Transverse colon (tissue), 4 donors: ENCODE results near the gene EPHA5. TPM values are rescaled to one million over a fixed set of nuclear protein-coding genes. Genes with fewer than 3 reads are reported as not detected.

Source experiments
- DNase-seq: peaks from one replicate; pipeline ENCODE4 v3.0.0-alpha.2; 2019
- H3K27ac ChIP-seq, 4 donors: fragments of 200-600 bp; sonication (generic); 2 replicates each; pipeline ENCODE4 v1.5.1; 2016 to 2018; ENCODE audit warnings: inconsistent platforms in 4 of 4
- H3K27me3 ChIP-seq: fragments of 200-600 bp; sonication (generic); 2 replicates; pipeline ENCODE4 v1.5.1; 2017; ENCODE audit warnings: inconsistent platforms
- H3K36me3 ChIP-seq, 4 donors: fragments of 200-600 bp; sonication (generic); 2 replicates each; pipeline ENCODE4 v1.5.1; 2017 to 2019; ENCODE audit warnings: inconsistent platforms in 4 of 4
- H3K4me1 ChIP-seq, 4 donors: fragments of 200-600 bp; sonication (generic); 2 replicates each; pipeline ENCODE4 v1.5.1; 2017 to 2020; ENCODE audit warnings: inconsistent platforms in 4 of 4
- H3K4me3 ChIP-seq, 4 donors: fragments of 200-600 bp; sonication (generic); 1 replicate in 1 of 4; 2 replicates in 3 of 4; pipeline versions ENCODE4 v1.5.1 to v1.6.1; 2017 to 2019; ENCODE audit warnings: inconsistent platforms in 4 of 4
- H3K9me3 ChIP-seq, 2 donors: fragments of 200-600 bp; sonication (generic); 2 replicates each; pipeline ENCODE4 v1.5.1; 2017 to 2019; ENCODE audit warnings: inconsistent platforms in 2 of 2
- EP300 ChIP-seq: sonication (generic); formaldehyde crosslinking; IDR thresholded peaks from one replicate; pipeline ENCODE4 v1.6.1; 2017; ENCODE audit warnings: antibody characterized with exemption, low read depth
- POLR2A ChIP-seq: fragments of 450-650 bp; IDR thresholded peaks from one replicate; pipeline ENCODE4 v1.6.1; 2016; ENCODE audit warnings: antibody characterized with exemption, mild to moderate bottlenecking, moderate library complexity
- POLR2AphosphoS5 ChIP-seq, 3 donors: sonication (generic); formaldehyde crosslinking; IDR thresholded peaks; one replicate each; pipeline ENCODE4 v1.6.1; 2016; ENCODE audit warnings: antibody characterized with exemption in 3 of 3
- whole genome bisulfite sequencing, 2 donors: methylation state at CpG; one replicate each; pipeline ENCODE4 v1.1.5; 2018; ENCODE audit warnings: low coverage in 1 of 2; 5-methylcytosine and 5-hydroxymethylcytosine counted together
- in situ Hi-C, 4 donors: fragments of 200-750 bp; cut with MboI; loops; one replicate each; pipeline versions ENCODE4 v1.15.0 to v1.15.1; 2017; ENCODE audit warnings: low sequenced_read_pairs in 3 of 4, low pct_ligation_motif_present in 1 of 4, low pct_unique_long_range_greater_than_20kb in 1 of 4
- intact Hi-C: fragments of 100-400 bp; cut with DNase I; formaldehyde crosslinking; loops from one replicate; pipeline ENCODE4 v1.15.1; 2023; ENCODE audit warnings: low total_unique reads
- total RNA-seq, 4 donors: library from RNA; depleted of rRNA; stranded (reverse); fragments of >200 nt; gene quantifications; one replicate each; pipeline ENCODE4 v1.1.0, GENCODE V29; 2016
- TF ChIP-seq, protein P1 (sequence below), 5 experiments: fragments of 200-600 bp in 3 of 5; fragments of 450-650 bp in 2 of 5; sonication (generic) in 3 of 5; IDR thresholded peaks; 1 replicate in 2 of 5; 2 replicates in 3 of 5; pipeline ENCODE4 v1.5.1; 2016 to 2017; ENCODE audit warnings: antibody characterized with exemption in 5 of 5, inconsistent platforms in 3 of 5, mild to moderate bottlenecking in 2 of 5, moderate library complexity in 1 of 5

The EPHA5 gene
- total RNA-seq, 4 donors from 2014 or later: 0.14 to 0.60 (median 0.32) TPM; not detected in 1

DNA sequence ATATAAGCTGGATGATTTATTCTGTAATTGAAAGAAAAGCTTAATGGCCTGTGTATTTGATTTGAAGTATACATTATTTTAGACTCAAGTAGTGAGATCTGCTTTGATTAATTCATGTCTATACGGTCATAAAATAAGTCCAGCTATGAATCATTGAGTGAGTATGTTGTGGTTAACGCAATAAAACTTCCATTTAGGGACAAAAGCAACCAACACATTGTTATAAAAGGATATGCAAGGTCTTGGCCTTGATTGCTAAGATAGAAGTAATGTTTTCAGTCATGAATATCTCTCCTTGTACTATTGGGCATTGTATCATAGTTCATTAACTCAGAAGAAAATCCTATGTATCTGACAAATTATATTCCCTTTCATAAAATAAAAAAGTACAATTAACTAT, 162.1 kb downstream of the EPHA5 start:
- intact Hi-C loops: no loop called here
- Histone ChIP-seq H3K4me1 (no peaks in the 10 kb centered on the region), H3K27ac (no peak overlapping the region), H3K4me3 (no peak overlapping the region), H3K27me3 (no peaks in the 10 kb centered on the region), H3K9me3 (no peaks in the 10 kb centered on the region), H3K36me3 (no peaks in the 10 kb centered on the region)
- in situ Hi-C loops: no loop called here
- no peak for DNase-seq
- 44 to 48% methylated on average over 2 of the region's 2 CpGs for WGBS, 2 donors
- no peak for TF ChIP-seq POLR2A
- no peak for TF ChIP-seq POLR2AphosphoS5 (IDR thresholded peaks at IDR 0.05)
- TF ChIP-seq EP300: no peak
- TF ChIP-seq, protein P1, sequence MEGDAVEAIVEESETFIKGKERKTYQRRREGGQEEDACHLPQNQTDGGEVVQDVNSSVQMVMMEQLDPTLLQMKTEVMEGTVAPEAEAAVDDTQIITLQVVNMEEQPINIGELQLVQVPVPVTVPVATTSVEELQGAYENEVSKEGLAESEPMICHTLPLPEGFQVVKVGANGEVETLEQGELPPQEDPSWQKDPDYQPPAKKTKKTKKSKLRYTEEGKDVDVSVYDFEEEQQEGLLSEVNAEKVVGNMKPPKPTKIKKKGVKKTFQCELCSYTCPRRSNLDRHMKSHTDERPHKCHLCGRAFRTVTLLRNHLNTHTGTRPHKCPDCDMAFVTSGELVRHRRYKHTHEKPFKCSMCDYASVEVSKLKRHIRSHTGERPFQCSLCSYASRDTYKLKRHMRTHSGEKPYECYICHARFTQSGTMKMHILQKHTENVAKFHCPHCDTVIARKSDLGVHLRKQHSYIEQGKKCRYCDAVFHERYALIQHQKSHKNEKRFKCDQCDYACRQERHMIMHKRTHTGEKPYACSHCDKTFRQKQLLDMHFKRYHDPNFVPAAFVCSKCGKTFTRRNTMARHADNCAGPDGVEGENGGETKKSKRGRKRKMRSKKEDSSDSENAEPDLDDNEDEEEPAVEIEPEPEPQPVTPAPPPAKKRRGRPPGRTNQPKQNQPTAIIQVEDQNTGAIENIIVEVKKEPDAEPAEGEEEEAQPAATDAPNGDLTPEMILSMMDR (IDR thresholded peaks at IDR 0.05): no peak

DNA sequence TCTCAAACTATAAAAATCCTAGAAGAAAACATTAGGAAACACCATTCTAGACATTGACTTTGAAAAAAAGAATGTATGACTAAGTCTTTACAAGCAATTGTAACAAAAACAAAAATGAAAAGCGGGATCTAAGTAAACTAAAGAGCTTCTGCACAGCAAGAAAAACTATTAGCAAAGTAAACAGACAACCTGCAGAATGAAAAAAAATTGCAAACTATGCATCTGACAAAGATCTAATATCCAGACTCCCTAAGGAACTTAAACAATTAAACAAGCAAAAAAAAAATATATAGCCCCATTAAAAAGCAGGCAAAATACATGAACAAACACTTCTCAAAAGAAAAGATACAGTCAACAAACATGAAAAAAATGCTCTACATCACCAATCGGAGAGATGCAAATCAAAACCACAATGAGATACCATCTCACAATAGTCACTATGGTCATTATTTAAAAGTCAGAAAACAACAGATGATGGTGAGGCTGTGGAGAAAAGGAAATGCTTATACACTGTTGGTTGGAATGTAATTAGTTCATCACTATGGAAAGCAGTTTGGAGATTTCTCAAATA, 168.1 kb downstream of the EPHA5 start:
- no peak for DNase-seq
- Histone ChIP-seq H3K36me3 (no peaks in the 10 kb centered on the region), H3K27me3 (no peaks in the 10 kb centered on the region), H3K9me3 (no peaks in the 10 kb centered on the region), H3K4me3 (no peak overlapping the region), H3K4me1 (no peaks in the 10 kb centered on the region), H3K27ac (no peak overlapping the region)
- intact Hi-C loops (no loop called here), in situ Hi-C loops (no loop called here)
- WGBS, 2 donors: 57 to 73% methylated on average over 2 of the region's 2 CpGs
- TF ChIP-seq POLR2AphosphoS5 (IDR thresholded peaks at IDR 0.05) (no peak), EP300 (no peak), POLR2A (no peak)
- TF ChIP-seq, protein P1 (IDR thresholded peaks at IDR 0.05): no peak

DNA sequence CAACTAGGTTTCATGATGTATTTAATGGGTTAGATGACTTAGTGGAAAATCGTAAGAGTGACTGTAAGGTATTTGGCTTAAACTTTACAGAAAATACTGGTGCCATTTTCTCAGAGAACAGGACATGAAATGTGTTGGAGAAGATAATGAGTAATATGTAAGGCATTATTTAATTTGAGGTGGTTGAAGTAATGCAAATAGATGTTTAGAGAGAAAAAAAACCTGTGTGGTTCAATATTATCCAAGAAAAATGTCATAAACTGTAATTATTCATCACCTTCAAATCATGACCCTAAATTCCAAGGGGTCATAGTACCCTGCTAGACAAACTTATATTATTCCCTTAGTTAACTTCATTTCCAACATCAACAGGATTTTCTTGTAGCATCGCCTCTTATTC, 171.7 kb downstream of the EPHA5 start:
- 70 to 74% methylated on average over 2 of the region's 2 CpGs for WGBS, 2 donors
- no peak overlapping the region for H3K4me3 ChIP-seq
- H3K27ac ChIP-seq: no peak overlapping the region
- intact Hi-C loops: no loop called here
- in situ Hi-C loops: no loop called here
- DNase-seq: no peak
- no peak for TF ChIP-seq POLR2A
- TF ChIP-seq POLR2AphosphoS5 (IDR thresholded peaks at IDR 0.05): no peak
- TF ChIP-seq, protein P1 (IDR thresholded peaks at IDR 0.05): no peak
- TF ChIP-seq EP300: no peak
- H3K9me3 ChIP-seq: no peaks in the 10 kb centered on the region
- no peaks in the 10 kb centered on the region for H3K4me1 ChIP-seq
- H3K36me3 ChIP-seq: no peaks in the 10 kb centered on the region
- H3K27me3 ChIP-seq: no peaks in the 10 kb centered on the region

DNA sequence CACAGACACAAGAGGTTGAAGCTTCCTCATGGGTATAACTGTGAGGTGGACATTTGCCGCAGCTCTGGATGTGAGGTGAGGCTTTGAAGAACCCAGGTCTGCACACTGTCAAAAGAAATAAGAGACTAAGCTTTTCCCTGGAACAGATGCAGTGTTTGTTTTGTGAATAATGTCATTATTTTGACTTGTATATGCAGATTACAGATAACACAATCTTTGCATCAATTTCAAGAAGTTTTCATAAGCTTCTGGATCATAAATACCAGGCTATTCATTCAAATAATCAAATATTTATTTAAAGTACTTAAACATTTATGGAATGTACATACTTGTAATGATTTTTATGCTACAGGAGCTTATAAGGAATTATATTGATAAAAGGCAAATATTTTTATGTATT, 174.8 kb downstream of the EPHA5 start:
- Histone ChIP-seq H3K27ac (no peak overlapping the region), H3K4me3 (no peak overlapping the region), H3K36me3 (no peaks in the 10 kb centered on the region), H3K4me1 (no peaks in the 10 kb centered on the region), H3K9me3 (no peaks in the 10 kb centered on the region), H3K27me3 (no peaks in the 10 kb centered on the region)
- WGBS, 2 donors: 79% methylated on average over 1 of the region's 1 CpG; no CpG with 5 or more reads in 1 of the 2 donors
- intact Hi-C loops (no loop called here), in situ Hi-C loops (no loop called here)
- no peak for DNase-seq
- no peak for TF ChIP-seq POLR2A
- TF ChIP-seq POLR2AphosphoS5 (IDR thresholded peaks at IDR 0.05): no peak
- TF ChIP-seq, protein P1 (IDR thresholded peaks at IDR 0.05): no peak
- TF ChIP-seq EP300: no peak
